IMR-90 (cell line): ENCODE results near the gene SMAP1. TPM values are rescaled to one million over a fixed set of nuclear protein-coding genes. Genes with fewer than 3 reads are reported as not detected.

ENCODE experiments used
- ATAC-seq: fragments of 200-7000 bp; cut with Tn5 transposase; 2 replicates; pipeline ENCODE4 v1.9.1; 2020; ENCODE audit warnings: low read depth, mild to moderate bottlenecking, moderate library complexity
- BruUV-seq: library from RNA; stranded (reverse); fragments of 400-500 nt; replicated peaks from 2 replicates; lab custom pipeline; 2021; lab: Mats Ljungman, UMichigan
- CTCF ChIA-PET: fragments of 300-600 bp; formaldehyde crosslinking; extraction: SDS; loops from one replicate; lab custom pipeline; 2021; ENCODE audit warnings: antibody characterized with exemption; lab: Yijun Ruan, JAX
- POLR2A ChIA-PET: fragments of 300-600 bp; sonication (Branson Sonifier 250); formaldehyde crosslinking; loops from one replicate; lab custom pipeline; 2022; ENCODE audit warnings: antibody characterized with exemption; ENCODE audit not compliant: unreplicated experiment; lab: Charles Lee
- DNase-seq: peaks from one replicate; pipeline ENCODE4 v3.0.0; 2013
- H2AFZ ChIP-seq: replicated peaks from 2 replicates; pipeline ENCODE3; 2013; ENCODE audit warnings: low read length, mild to moderate bottlenecking; ENCODE audit not compliant: poor library complexity
- H2AK5ac ChIP-seq: 2 replicates; pipeline ENCODE4 v1.6.1; 2013; ENCODE audit warnings: low read depth, low read length, inconsistent platforms
- H2AK9ac ChIP-seq: replicated peaks from 2 replicates; pipeline ENCODE3; 2013; ENCODE audit warnings: mild to moderate bottlenecking, low read depth, low read length, moderate library complexity; ENCODE audit not compliant: poor library complexity
- H2BK120ac ChIP-seq: 2 replicates; pipeline ENCODE4 v1.6.1; 2013; ENCODE audit warnings: low read depth, low read length, inconsistent platforms
- H2BK15ac ChIP-seq: 3 replicates; pipeline ENCODE4 v1.6.1; 2013; ENCODE audit warnings: low read depth, low read length, inconsistent platforms
- H2BK20ac ChIP-seq: 2 replicates; pipeline ENCODE4 v1.6.1; 2013; ENCODE audit warnings: low read depth, mild to moderate bottlenecking, inconsistent platforms, low read length, moderate library complexity
- H2BK5ac ChIP-seq: 2 replicates; pipeline ENCODE4 v1.6.1; 2013; ENCODE audit warnings: mild to moderate bottlenecking, low read depth, low read length, inconsistent platforms; ENCODE audit not compliant: poor library complexity, severe bottlenecking
- H3K14ac ChIP-seq: replicated peaks from 2 replicates; pipeline ENCODE4 v1.6.1; 2013; ENCODE audit warnings: low read depth, low read length, inconsistent platforms
- H3K18ac ChIP-seq: 2 replicates; pipeline ENCODE4 v1.6.1; 2013; ENCODE audit warnings: low read depth, low read length, control low read depth
- H3K23ac ChIP-seq: 2 replicates; pipeline ENCODE4 v1.6.1; 2013; ENCODE audit warnings: low read depth, low read length, inconsistent platforms
- H3K27ac ChIP-seq: 2 replicates; pipeline ENCODE4 v1.5.1; 2013; ENCODE audit warnings: mild to moderate bottlenecking, control low read depth, low read length; ENCODE audit not compliant: insufficient read depth
- H3K27me3 ChIP-seq: 2 replicates; pipeline ENCODE4 v1.6.1; 2013; ENCODE audit warnings: low read length; ENCODE audit not compliant: control insufficient read depth, insufficient read depth
- H3K36me3 ChIP-seq: 2 replicates; pipeline ENCODE4 v1.6.1; 2013; ENCODE audit warnings: low read length, mixed read lengths; ENCODE audit not compliant: control insufficient read depth, insufficient read depth
- H3K4ac ChIP-seq: 2 replicates; pipeline ENCODE4 v1.6.1; 2013; ENCODE audit warnings: low read depth, low read length, inconsistent platforms
- H3K4me1 ChIP-seq: 2 replicates; pipeline ENCODE4 v1.6.1; 2013; ENCODE audit warnings: low read length, mixed read lengths; ENCODE audit not compliant: control insufficient read depth, insufficient read depth
- H3K4me2 ChIP-seq: 2 replicates; pipeline ENCODE4 v1.6.1; 2013; ENCODE audit warnings: low read depth, mild to moderate bottlenecking, control low read depth, low read length, moderate library complexity
- H3K4me3 ChIP-seq: 2 replicates; pipeline ENCODE4 v1.5.1; 2013; ENCODE audit warnings: low read depth, mild to moderate bottlenecking, control low read depth, low read length, moderate library complexity; ENCODE audit not compliant: insufficient read depth
- H3K56ac ChIP-seq: 2 replicates; pipeline ENCODE4 v1.6.1; 2013; ENCODE audit warnings: low read length, inconsistent platforms; ENCODE audit not compliant: insufficient read depth; ENCODE audit errors: extremely low read depth
- H3K79me1 ChIP-seq, 2 experiments: 2 replicates each; pipeline ENCODE4 v1.6.1; 2013; ENCODE audit warnings: low read length in 2 of 2, inconsistent platforms in 1 of 2, low read depth in 1 of 2
- H3K9ac ChIP-seq: 2 replicates; pipeline ENCODE4 v1.6.1; 2013; ENCODE audit warnings: low read depth, low read length, control low read depth
- H3K9me1 ChIP-seq: 2 replicates; pipeline ENCODE4 v1.6.1; 2013; ENCODE audit warnings: low read length, inconsistent platforms; ENCODE audit not compliant: insufficient read depth
- H3K9me3 ChIP-seq: 2 replicates; pipeline ENCODE4 v1.6.1; 2013; ENCODE audit warnings: low read length; ENCODE audit not compliant: control insufficient read depth, insufficient read depth
- H4K20me1 ChIP-seq: 2 replicates; pipeline ENCODE4 v1.6.1; 2013; ENCODE audit warnings: low read length, inconsistent platforms; ENCODE audit not compliant: insufficient read depth
- H4K5ac ChIP-seq: 2 replicates; pipeline ENCODE4 v1.6.1; 2013; ENCODE audit warnings: mild to moderate bottlenecking, low read depth, low read length, control low read depth
- H4K8ac ChIP-seq, 2 experiments: 2 replicates each; pipeline ENCODE4 v1.6.1; 2013; ENCODE audit warnings: low read depth in 2 of 2, low read length in 2 of 2, control low read depth in 1 of 2, inconsistent platforms in 1 of 2
- H4K91ac ChIP-seq: 2 replicates; pipeline ENCODE4 v1.6.1; 2013; ENCODE audit warnings: low read depth, low read length, inconsistent platforms; ENCODE audit not compliant: insufficient read depth
- BHLHE40 ChIP-seq: fragments of 150-350 bp; IDR thresholded peaks from 2 replicates; pipeline ENCODE4 v1.6.1; 2016; ENCODE audit warnings: mild to moderate bottlenecking, low read depth, low read length
- CEBPB ChIP-seq: IDR thresholded peaks from 2 replicates; pipeline ENCODE4 v1.6.1; 2012; ENCODE audit warnings: low read depth, low read length, improper control_type of control experiment
- CHD1 ChIP-seq: IDR thresholded peaks from 2 replicates; pipeline ENCODE4 v1.6.1; 2012; ENCODE audit warnings: low read depth, low read length, improper control_type of control experiment
- ELK1 ChIP-seq: fragments of 150-350 bp; IDR thresholded peaks from 2 replicates; pipeline ENCODE4 v1.6.1; 2016; ENCODE audit warnings: low read depth, mild to moderate bottlenecking, low read length, moderate library complexity, borderline replicate concordance
- FOS ChIP-seq: fragments of 150-350 bp; IDR thresholded peaks from 2 replicates; pipeline ENCODE4 v1.6.1; 2016; ENCODE audit warnings: low read depth, low read length
- MAZ ChIP-seq: IDR thresholded peaks from 2 replicates; pipeline ENCODE4 v1.6.1; 2012; ENCODE audit warnings: low read depth, mild to moderate bottlenecking, low read length, improper control_type of control experiment, moderate library complexity, borderline replicate concordance
- MXI1 ChIP-seq: IDR thresholded peaks from 2 replicates; pipeline ENCODE4 v1.6.1; 2012; ENCODE audit warnings: low read depth, mild to moderate bottlenecking, low read length, moderate library complexity, borderline replicate concordance
- NFE2L2 ChIP-seq: fragments of 150-350 bp; IDR thresholded peaks from 2 replicates; pipeline ENCODE4 v1.6.1; 2016; ENCODE audit warnings: low read depth, mild to moderate bottlenecking, low read length
- POLR2A ChIP-seq: IDR thresholded peaks from 2 replicates; pipeline ENCODE4 v1.6.1; 2012; ENCODE audit warnings: mild to moderate bottlenecking, low read depth, low read length
- RFX5 ChIP-seq: IDR thresholded peaks from 2 replicates; pipeline ENCODE4 v1.8.0; 2012; ENCODE audit warnings: low read depth, mild to moderate bottlenecking, low read length, moderate library complexity
- SMC3 ChIP-seq: fragments of 150-350 bp; IDR thresholded peaks from 2 replicates; pipeline ENCODE4 v1.6.1; 2016; ENCODE audit warnings: low read depth, mild to moderate bottlenecking, antibody characterized with exemption, low read length, moderate library complexity
- USF2 ChIP-seq: fragments of 150-350 bp; IDR thresholded peaks from 2 replicates; pipeline ENCODE4 v1.6.1; 2017; ENCODE audit warnings: mild to moderate bottlenecking, antibody characterized with exemption, low read length, low read depth
- WGBS, 2 experiments: methylation state at CpG; one replicate each; pipeline versions ENCODE4 v1.1.5 to v1.1.7; 2013; ENCODE audit warnings: missing lambda C conversion rate in 2 of 2; ENCODE audit not compliant: insufficient read length in 1 of 2; ENCODE audit errors: extremely low coverage in 2 of 2; 5-methylcytosine and 5-hydroxymethylcytosine counted together
- dilution Hi-C: fragments of 300-500 bp; cut with HindIII; formaldehyde crosslinking; loops from one replicate; pipeline ENCODE4 v1.14.3; 2018; ENCODE audit warnings: low sequenced_read_pairs; ENCODE audit not compliant: unreplicated experiment
- in situ Hi-C: fragments of 300-500 bp; cut with MboI; formaldehyde crosslinking; loops from 3 replicates; pipeline ENCODE4 v1.14.3; 2019; ENCODE audit warnings: low sequenced_read_pairs, inconsistent platforms, mixed read lengths
- intact Hi-C: fragments of 100-400 bp; cut with micrococcal nuclease; formaldehyde crosslinking; loops from 2 replicates; pipeline ENCODE4 v1.10.0; 2022
- polyA plus RNA-seq, 3 experiments: library from polyadenylated mRNA; depleted of rRNA; stranded (reverse); fragments of >200 nt; gene quantifications; 2 replicates each; pipeline ENCODE4 v1.2.3, GENCODE V29; 2012; ENCODE audit warnings: low replicate concordance in 1 of 3
- total RNA-seq: library from RNA; depleted of rRNA; stranded (reverse); fragments of >200 nt; gene quantifications from 2 replicates; pipeline ENCODE4 v1.2.3, GENCODE V29; 2012
- TF ChIP-seq, protein P1 (sequence below): conservative IDR thresholded peaks from 2 replicates; pipeline ENCODE4 v1.5.1; 2012; ENCODE audit warnings: mild to moderate bottlenecking, low read depth, low read length, improper control_type of control experiment

SMAP1 gene
- total and polyA plus RNA-seq, 2 of the 4 experiments (the other 2 are of a cell fraction) = 14.8 to 16.7 TPM

DNA sequence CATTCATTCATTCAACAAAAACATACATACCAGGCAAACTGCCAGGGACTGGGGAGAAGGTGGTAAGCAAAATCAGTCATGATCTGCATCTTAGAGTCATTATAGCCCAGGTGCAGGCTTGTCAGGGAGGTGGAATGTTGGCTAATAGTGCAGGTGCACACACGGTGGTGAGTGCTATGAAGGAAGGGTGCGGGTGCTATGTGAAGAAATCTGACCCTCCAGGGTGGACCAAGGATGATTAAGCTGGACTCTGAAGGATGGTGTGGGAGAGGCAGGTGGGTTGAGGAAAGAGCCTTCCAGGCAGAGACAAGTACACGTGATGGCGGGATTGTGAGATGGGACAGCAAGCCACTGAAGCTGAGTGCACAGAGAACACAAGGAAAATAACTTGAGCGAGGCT is 211.8 kb downstream of the SMAP1 start:
- Histone ChIP-seq H3K23ac (no peak overlapping the region), H3K27me3 (peaks cover 5% of the 10 kb centered on the region), H4K8ac (no peak overlapping the region), H2BK5ac (no peak overlapping the region), H3K9me1 (no peaks in the 10 kb centered on the region), H3K4me1 (no peaks in the 10 kb centered on the region), H3K56ac (no peak overlapping the region), H4K20me1 (no peaks in the 10 kb centered on the region), H3K18ac (no peak overlapping the region), H3K14ac (no peak overlapping the region), H2AK5ac (no peak overlapping the region), H2AFZ (no peak overlapping the region), H3K27ac (no peak overlapping the region), H3K36me3 (no peaks in the 10 kb centered on the region), H2BK15ac (no peak overlapping the region), H3K4me3 (no peak overlapping the region), H3K79me1 (no peaks in the 10 kb centered on the region), H2BK120ac (no peak overlapping the region), H2BK20ac (no peak overlapping the region), H2AK9ac (no peak overlapping the region), H4K91ac (no peak overlapping the region), H3K9me3 (0 out of 2 replicates have a peak, but pooled peaks cover 1% of the 10 kb centered on the region), H3K4me2 (no peak overlapping the region), H4K5ac (no peak overlapping the region), H3K4ac (no peak overlapping the region), H3K9ac (no peak overlapping the region)
- DNase-seq (no peak), ATAC-seq (no peak)
- TF ChIP-seq CEBPB = no peak
- no peak for TF ChIP-seq ELK1
- no peak for TF ChIP-seq NFE2L2
- TF ChIP-seq MXI1 = no peak
- no peak for TF ChIP-seq MAZ
- no peak for TF ChIP-seq RFX5
- TF ChIP-seq POLR2A = no peak
- TF ChIP-seq, protein P1, sequence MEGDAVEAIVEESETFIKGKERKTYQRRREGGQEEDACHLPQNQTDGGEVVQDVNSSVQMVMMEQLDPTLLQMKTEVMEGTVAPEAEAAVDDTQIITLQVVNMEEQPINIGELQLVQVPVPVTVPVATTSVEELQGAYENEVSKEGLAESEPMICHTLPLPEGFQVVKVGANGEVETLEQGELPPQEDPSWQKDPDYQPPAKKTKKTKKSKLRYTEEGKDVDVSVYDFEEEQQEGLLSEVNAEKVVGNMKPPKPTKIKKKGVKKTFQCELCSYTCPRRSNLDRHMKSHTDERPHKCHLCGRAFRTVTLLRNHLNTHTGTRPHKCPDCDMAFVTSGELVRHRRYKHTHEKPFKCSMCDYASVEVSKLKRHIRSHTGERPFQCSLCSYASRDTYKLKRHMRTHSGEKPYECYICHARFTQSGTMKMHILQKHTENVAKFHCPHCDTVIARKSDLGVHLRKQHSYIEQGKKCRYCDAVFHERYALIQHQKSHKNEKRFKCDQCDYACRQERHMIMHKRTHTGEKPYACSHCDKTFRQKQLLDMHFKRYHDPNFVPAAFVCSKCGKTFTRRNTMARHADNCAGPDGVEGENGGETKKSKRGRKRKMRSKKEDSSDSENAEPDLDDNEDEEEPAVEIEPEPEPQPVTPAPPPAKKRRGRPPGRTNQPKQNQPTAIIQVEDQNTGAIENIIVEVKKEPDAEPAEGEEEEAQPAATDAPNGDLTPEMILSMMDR = no peak
- no peak for TF ChIP-seq USF2
- TF ChIP-seq CHD1 = no peak
- no peak for TF ChIP-seq BHLHE40
- TF ChIP-seq FOS = no peak
- no peak for TF ChIP-seq SMC3
- intact Hi-C loops = no loop called here
- in situ Hi-C loops = no loop called here
- ChIA-PET POLR2A (no interaction called here), CTCF (interaction anchor here (1.5 kb wide), 1 partner anchor 172 kb away, joined by 8 read pairs; no protein-coding TSS in a partner anchor)
- 80% methylated on average over 3 of the region's 5 CpGs; no CpG with 5 or more reads in 1 of the 2 experiments for WGBS, 2 experiments
- BruUV-seq = no TSS peak
- dilution Hi-C loops = loop anchor here (25.0 kb wide), 1 partner anchor 167 kb away; no protein-coding TSS in a partner anchor
